Eye (tissue), 1 donor: ENCODE data around the gene CYP24A1.
A peak's percentile ranks its signal among the peaks of the same experiment; 100 is the strongest.

ENCODE experiments used
- DNase-seq: peaks from one replicate; pipeline ENCODE4 v3.0.0-alpha.2; 2015

The CYP24A1 gene

GRCh38 chr20:54172856-54173652, 732 bp downstream of the CYP24A1 start:
- DNase-seq: peak; percentile 75

GRCh38 chr20:54172532-54172855, 1.3 kb downstream of the CYP24A1 start:
- DNase-seq: peak; percentile 15

GRCh38 chr20:54170963-54171362, 2.8 kb downstream of the CYP24A1 start:
- no peak for DNase-seq

- DNase-seq: no peak
Observed at GRCh38 chr20:54170026-54170471, 3.7 kb downstream of the CYP24A1 start.

- no peak for DNase-seq
Observed at GRCh38 chr20:54168961-54169862, 4.6 kb downstream of the CYP24A1 start.

- no peak for DNase-seq
Observed at GRCh38 chr20:54167909-54168872, 5.6 kb downstream of the CYP24A1 start.

DNA sequence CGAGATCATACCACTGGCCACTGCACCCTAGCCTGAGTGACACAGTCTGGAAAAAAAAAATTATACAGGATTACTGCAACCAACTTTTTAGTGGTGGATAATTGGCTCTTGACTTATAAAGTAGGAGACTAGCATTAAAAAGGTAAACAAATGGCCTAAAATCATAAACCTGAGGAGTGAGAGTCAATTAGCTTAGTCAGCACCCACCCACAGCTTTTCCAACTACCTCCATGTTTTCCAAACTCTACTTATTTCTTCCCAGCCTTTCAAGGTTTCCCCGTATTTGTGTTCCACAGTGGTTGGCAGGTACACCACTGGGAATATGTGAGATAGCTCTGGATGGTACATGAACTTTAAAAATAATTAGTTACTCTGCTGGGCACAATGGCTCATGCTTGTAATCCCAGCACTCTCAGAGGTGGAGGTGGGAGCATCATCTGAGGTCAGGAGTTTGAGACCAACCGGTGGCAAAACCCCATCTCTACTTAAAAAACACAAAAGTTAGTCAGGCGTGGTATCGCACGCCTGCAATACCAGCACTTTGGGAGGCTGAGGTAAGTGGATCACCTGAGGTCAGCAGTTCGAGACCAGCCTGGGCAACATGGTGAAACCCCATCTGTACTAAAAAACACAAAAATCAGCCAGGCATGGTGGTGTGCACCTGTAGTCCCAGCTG, 6.7 kb downstream of the CYP24A1 start:
- DNase-seq: no peak

DNA sequence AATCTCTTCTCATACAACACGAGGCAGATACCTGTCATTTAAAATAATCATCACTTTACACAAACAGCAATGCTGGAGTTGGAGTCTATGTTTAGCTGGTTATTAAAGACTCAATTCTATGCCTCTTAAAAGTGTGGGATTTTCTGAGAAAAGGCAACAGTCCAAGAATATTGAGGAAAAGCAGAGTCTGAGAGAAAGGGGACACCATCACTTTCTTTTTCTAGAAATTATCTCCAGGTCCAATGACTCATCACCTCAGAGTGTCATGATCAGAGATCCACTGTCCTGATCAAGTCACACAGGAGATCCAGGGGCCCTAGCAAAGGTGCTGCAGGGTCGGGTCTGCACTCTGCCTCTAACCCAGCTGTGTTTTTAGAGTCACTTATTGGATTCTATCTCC, 8.0 kb downstream of the CYP24A1 start:
- no peak for DNase-seq

GRCh38 chr20:54165014-54165413, 8.8 kb downstream of the CYP24A1 start:
- DNase-seq: no peak

- no peak for DNase-seq
Observed at GRCh38 chr20:54163402-54163801, 10.4 kb downstream of the CYP24A1 start.

GRCh38 chr20:54162378-54163009, 11.3 kb downstream of the CYP24A1 start:
- DNase-seq: no peak

GRCh38 chr20:54161821-54162149, 12.0 kb downstream of the CYP24A1 start:
- DNase-seq: no peak

- no peak for DNase-seq
Observed at GRCh38 chr20:54161008-54161820, 12.6 kb downstream of the CYP24A1 start.

GRCh38 chr20:54160065-54161007, 13.4 kb downstream of the CYP24A1 start:
- DNase-seq: no peak

DNA sequence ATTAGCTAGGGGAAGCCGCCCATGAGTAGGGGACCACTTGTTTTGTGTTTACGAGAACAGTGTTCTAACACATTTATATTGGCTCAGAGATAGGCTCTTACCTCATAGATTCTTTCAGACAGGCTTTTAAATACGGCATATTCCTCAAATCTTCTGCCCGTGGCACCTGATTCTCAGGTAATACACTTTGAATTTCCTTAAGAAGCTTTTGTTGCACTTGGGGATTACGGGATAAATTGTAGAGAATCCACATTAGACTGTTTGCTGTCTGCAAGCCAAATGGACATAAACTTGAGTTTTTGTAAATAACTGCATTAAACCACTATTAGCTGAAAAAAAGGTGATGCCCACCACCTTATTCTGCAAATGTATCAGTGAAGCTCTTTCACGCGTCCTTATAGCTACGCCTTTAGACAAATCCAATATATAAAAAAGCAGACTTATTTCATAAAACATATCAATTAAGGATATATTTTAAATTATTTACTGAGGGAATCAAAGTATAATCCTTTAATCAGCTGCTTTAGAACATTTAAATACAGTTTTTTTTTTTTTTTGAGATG, 14.8 kb downstream of the CYP24A1 start:
- no peak for DNase-seq

- DNase-seq: no peak
Observed at GRCh38 chr20:54158226-54158625, 15.6 kb downstream of the CYP24A1 start.

- DNase-seq: no peak
Observed at GRCh38 chr20:54156981-54157835, 16.6 kb downstream of the CYP24A1 start.

GRCh38 chr20:54156522-54156921, 17.3 kb downstream of the CYP24A1 start:
- no peak for DNase-seq
